Upper lobe of left lung (tissue), 4 donors: Measurements from ENCODE around the gene NOL8.

ENCODE experiments used
- POLR2A ChIP-seq, 4 donors: fragments of 450-650 bp; IDR thresholded peaks; one replicate each; pipeline ENCODE4 v1.5.1; 2016 to 2017; ENCODE audit warnings: antibody characterized with exemption in 4 of 4, mild to moderate bottlenecking in 2 of 4
- POLR2AphosphoS5 ChIP-seq, 2 donors: sonication (generic); formaldehyde crosslinking; IDR thresholded peaks; one replicate each; pipeline ENCODE4 v1.5.1; 2017; ENCODE audit warnings: antibody characterized with exemption in 2 of 2
- TF ChIP-seq, protein P1 (sequence below), 6 experiments: fragments of 450-650 bp in 4 of 6; fragments of 200-600 bp in 2 of 6; sonication (generic) in 2 of 6; IDR thresholded peaks; one replicate each; pipeline ENCODE4 v1.5.1; 2016 to 2019; ENCODE audit warnings: antibody characterized with exemption in 6 of 6

DNA sequence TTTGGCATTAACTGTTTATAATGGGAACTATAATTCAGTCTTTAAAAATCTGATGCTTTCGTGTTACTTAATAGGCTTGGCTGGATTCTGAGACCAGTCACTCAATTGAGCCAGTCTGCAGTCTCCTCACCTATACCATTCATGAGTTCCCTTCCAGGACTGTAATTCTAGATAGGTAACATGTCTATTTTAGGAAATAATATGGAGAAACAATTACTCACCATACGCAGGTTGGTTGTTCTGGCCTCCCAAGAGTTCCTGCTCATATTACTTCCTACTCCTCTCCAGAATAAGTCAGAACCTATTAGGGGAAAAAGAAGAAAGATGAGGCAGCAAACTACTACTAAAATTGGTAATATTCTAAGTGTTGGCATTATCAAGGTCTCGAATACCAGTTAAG is 27.1 kb downstream of the NOL8 start:
- TF ChIP-seq, protein P1, sequence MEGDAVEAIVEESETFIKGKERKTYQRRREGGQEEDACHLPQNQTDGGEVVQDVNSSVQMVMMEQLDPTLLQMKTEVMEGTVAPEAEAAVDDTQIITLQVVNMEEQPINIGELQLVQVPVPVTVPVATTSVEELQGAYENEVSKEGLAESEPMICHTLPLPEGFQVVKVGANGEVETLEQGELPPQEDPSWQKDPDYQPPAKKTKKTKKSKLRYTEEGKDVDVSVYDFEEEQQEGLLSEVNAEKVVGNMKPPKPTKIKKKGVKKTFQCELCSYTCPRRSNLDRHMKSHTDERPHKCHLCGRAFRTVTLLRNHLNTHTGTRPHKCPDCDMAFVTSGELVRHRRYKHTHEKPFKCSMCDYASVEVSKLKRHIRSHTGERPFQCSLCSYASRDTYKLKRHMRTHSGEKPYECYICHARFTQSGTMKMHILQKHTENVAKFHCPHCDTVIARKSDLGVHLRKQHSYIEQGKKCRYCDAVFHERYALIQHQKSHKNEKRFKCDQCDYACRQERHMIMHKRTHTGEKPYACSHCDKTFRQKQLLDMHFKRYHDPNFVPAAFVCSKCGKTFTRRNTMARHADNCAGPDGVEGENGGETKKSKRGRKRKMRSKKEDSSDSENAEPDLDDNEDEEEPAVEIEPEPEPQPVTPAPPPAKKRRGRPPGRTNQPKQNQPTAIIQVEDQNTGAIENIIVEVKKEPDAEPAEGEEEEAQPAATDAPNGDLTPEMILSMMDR (IDR thresholded peaks at IDR 0.05), result no peak
- TF ChIP-seq POLR2A (IDR thresholded peaks at IDR 0.05), result no peak
- no peak for TF ChIP-seq POLR2AphosphoS5 (IDR thresholded peaks at IDR 0.05)
